Posterior vena cava (tissue), 2 donors: ENCODE measurements around the gene PDE6B. TPM values are rescaled to one million over a fixed set of nuclear protein-coding genes. Genes with fewer than 3 reads are reported as not detected.

Experiments
- DNase-seq: peaks from one replicate; pipeline ENCODE4 v3.0.0-alpha.2; 2020; ENCODE audit warnings: low spot score
- intact Hi-C, 2 donors: fragments of 100-400 bp; cut with DNase I; formaldehyde crosslinking; loops; one replicate each; pipeline versions ENCODE4 v1.14.1 to v1.14.2; 2022 to 2023
- total RNA-seq, 2 donors: library from RNA; stranded (reverse); fragmentation: NEBNext Ultra II Directional; extraction: Animal tissue kit (Norgen Biotek cat#: 25700); gene quantifications; one replicate each; pipeline ENCODE4 v1.2.1, GENCODE V29; 2021
- donor health status: DM: yes; HTN: yes; CAD: no.
- donor health status: DM: yes; HTN: yes; CAD: no.

PDE6B gene
- total RNA-seq, 2 donors from 2014 or later: 1.4 to 3.7 TPM

- DNase-seq: no peak
- intact Hi-C loops: no loop called here
Observed at GRCh38 chr4:653080-653821, 27.9 kb downstream of the PDE6B start.

- intact Hi-C loops: no loop called here
- DNase-seq: no peak
Observed at GRCh38 chr4:653831-654502, 28.6 kb downstream of the PDE6B start.

- intact Hi-C loops: no loop called here
- no peak for DNase-seq
Observed at GRCh38 chr4:654503-654845, 29.1 kb downstream of the PDE6B start.

- no peak for DNase-seq
- intact Hi-C loops: loop anchor here in 1 of 2 donors (5.0 kb wide), 1 partner anchor 857 kb away; no protein-coding TSS in a partner anchor
Observed at GRCh38 chr4:654871-655463, 29.6 kb downstream of the PDE6B start.

GRCh38 chr4:655464-656151 is 30.2 kb downstream of the PDE6B start:
- intact Hi-C loops: loop anchor here in 1 of 2 donors (5.0 kb wide), 1 partner anchor 857 kb away; no protein-coding TSS in a partner anchor
- DNase-seq: no peak

- DNase-seq: no peak
- intact Hi-C loops: loop anchor here in 1 of 2 donors (5.0 kb wide), 1 partner anchor 856 kb away; no protein-coding TSS in a partner anchor
Observed at GRCh38 chr4:656436-657337, 31.3 kb downstream of the PDE6B start.

GRCh38 chr4:657338-657833 is 32.0 kb downstream of the PDE6B start:
- intact Hi-C loops: loop anchor here in 1 of 2 donors (5.0 kb wide), 1 partner anchor 855 kb away; no protein-coding TSS in a partner anchor
- no peak for DNase-seq

- peak; percentile 74 for DNase-seq
- intact Hi-C loops: loop anchor here in 1 of 2 donors (5.0 kb wide), 1 partner anchor 854 kb away; no protein-coding TSS in a partner anchor
Observed at GRCh38 chr4:657834-658667, 32.7 kb downstream of the PDE6B start.

- intact Hi-C loops: loop anchor here in 1 of 2 donors (5.0 kb wide), 1 partner anchor 853 kb away; no protein-coding TSS in a partner anchor
- peak; percentile 61 for DNase-seq
Observed at GRCh38 chr4:658681-659667, 33.6 kb downstream of the PDE6B start.

GRCh38 chr4:659851-660250 is 34.5 kb downstream of the PDE6B start:
- intact Hi-C loops: loop anchor here in 1 of 2 donors (5.0 kb wide), 1 partner anchor 852 kb away; no protein-coding TSS in a partner anchor
- DNase-seq: peak; percentile 38

- peak; percentile 69 for DNase-seq
- intact Hi-C loops: no loop called here
Observed at GRCh38 chr4:660401-660800, 35.0 kb downstream of the PDE6B start.

- DNase-seq: peak; percentile 73
- intact Hi-C loops: no loop called here
Observed at GRCh38 chr4:661231-661630, 35.9 kb downstream of the PDE6B start.

- intact Hi-C loops: no loop called here
- peak; percentile 77 for DNase-seq
Observed at GRCh38 chr4:661881-662761, 36.7 kb downstream of the PDE6B start.

- intact Hi-C loops: no loop called here
Observed at GRCh38 chr4:663046-663437, 37.7 kb downstream of the PDE6B start.

More at GRCh38 chr4:663046-663437, 37.7 kb downstream of the PDE6B start:
- DNase-seq: peak; percentile 63
